IPS-18c (cell line): ENCODE results near the gene TUNAR.
A peak's percentile ranks its signal among the peaks of the same experiment; 100 is the strongest.

Experiments
- H3K4me3 ChIP-seq: 2 replicates; pipeline ENCODE4 v1.7.0; 2013; ENCODE audit warnings: low read depth, mild to moderate bottlenecking, low read length, moderate library complexity; ENCODE audit not compliant: insufficient read depth
- H3K9me3 ChIP-seq: one replicate; pipeline ENCODE4 v1.6.1; 2013; ENCODE audit warnings: mild to moderate bottlenecking, low read length, moderate library complexity; ENCODE audit not compliant: control insufficient read depth, insufficient read depth

The TUNAR gene

DNA sequence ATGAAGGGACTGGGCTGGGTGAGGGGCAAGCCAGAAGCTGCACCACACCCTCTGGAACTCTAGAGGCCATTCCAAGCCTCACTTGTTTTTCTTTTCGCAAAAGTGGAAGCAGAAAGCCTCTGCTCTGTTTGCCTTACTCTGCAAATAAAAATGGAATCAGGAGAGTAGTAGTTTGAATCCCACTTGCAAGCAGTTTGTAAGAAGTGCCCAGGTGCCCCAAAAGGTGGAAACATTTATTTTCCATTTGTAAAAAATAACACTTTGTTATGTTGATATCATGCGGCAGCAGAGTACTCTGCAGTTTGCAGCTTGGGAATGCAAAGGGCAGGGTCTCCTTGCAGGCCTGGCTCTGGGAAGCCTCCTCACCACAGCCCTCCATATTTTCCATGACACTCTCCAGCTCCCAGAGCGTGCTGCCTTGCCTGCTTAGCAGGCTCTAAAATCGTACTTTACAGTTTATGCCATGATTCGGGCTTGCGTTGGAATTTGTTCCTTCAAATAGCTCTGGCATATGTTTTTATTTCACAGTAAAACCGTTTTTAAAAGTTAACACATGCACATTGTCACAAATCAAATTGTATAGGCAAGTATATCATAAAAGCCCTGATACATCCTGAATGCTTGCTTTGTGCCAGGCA lies 20.0 kb downstream of the TUNAR start:
- H3K4me3 ChIP-seq: no peak overlapping the region

DNA sequence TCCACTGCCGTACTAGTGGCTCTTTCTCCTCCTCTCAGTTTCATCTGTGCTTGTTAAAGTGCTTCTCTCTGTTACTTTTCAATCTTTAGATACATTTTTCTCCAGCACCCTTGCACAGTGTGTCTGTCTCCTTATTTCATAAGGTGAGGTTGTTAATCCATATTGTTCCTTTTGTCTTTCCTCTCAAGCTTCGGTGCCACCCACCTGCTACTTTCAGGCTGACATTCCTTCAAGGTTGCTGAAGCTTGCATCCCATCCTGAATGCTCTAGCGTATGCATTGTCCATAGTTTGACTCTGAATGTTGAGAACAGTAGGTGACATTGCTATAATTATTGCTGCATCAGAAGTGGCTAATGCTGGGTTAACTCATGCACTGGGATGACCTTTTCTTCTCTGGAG lies 20.6 kb downstream of the TUNAR start:
- Histone ChIP-seq H3K9me3 (no peaks in the 10 kb centered on the region), H3K4me3 (0 out of 2 replicates have a peak overlapping the region, but pooled peaks have one; percentile 4)

More for the DNA sequence above, 20.0 kb downstream of the TUNAR start:
- no peaks in the 10 kb centered on the region for H3K9me3 ChIP-seq

DNA sequence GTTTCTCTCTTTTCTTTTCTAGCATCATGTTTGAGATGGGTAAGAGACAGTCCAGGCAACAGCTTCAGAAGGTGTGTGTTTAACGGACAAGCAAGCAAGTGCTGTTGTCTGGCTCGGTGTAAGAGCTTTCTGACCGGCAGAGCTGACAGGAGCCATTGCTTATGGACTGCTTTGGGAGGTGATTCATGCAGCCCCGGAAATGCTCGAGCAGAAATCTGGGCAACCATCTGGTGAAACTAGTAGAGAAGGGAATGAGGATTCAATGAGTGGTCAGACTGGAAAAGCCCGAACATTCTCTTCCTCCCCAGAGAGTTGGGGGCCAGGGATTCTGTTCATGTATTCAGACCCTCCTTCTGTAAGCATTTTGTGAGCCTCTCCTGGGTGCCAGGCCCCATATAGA lies 24.4 kb downstream of the TUNAR start:
- H3K4me3 ChIP-seq: no peak overlapping the region
- H3K9me3 ChIP-seq: peaks cover 2% of the 10 kb centered on the region

DNA sequence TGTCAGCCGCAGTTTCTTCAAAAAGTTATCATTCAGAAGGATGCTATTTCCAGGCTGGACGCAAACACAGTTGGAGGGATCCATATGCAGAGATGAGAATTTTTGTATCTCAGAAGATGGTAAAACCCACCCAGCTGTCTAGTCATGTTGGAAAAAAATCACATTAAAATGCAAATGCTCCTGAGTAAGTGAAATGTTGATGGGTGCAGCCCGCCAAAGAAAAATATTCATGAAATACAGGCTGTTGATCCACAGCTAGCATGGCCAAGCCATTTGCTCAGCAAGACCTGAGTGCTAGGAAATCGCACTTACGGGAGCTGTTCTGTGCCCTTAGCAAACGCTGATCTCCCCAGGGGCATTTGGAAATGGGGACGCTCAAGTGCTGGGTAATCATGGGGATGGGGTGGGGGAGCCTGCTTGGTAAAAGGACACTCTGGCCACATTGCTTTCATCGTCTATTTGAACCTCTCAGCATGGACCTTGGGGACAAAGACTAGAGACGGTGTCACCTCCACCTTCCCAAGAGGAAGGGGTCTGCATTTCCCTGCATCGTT lies 25.7 kb downstream of the TUNAR start:
- Histone ChIP-seq H3K4me3 (no peak overlapping the region), H3K9me3 (peaks cover 2% of the 10 kb centered on the region)

DNA sequence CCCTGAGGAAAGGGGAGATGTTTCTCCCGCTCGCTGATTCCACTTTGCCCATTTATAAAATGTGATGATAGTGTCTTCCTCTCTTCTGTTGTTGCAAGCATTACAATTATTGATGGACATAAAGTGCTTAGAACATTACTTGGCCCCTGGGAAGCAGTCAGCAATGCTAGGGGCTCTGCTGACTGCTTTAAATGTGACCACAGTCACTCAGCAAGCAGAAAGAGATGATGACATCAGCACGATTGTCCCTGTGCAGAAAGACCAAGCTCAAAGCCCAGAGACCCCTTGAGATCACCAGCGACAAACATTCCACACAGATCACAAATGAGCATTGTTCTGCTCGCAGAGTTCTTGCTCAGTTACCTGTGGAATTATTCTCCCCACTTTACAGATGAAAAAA lies 26.5 kb downstream of the TUNAR start:
- Histone ChIP-seq H3K4me3 (no peak overlapping the region), H3K9me3 (peaks cover 2% of the 10 kb centered on the region)

DNA sequence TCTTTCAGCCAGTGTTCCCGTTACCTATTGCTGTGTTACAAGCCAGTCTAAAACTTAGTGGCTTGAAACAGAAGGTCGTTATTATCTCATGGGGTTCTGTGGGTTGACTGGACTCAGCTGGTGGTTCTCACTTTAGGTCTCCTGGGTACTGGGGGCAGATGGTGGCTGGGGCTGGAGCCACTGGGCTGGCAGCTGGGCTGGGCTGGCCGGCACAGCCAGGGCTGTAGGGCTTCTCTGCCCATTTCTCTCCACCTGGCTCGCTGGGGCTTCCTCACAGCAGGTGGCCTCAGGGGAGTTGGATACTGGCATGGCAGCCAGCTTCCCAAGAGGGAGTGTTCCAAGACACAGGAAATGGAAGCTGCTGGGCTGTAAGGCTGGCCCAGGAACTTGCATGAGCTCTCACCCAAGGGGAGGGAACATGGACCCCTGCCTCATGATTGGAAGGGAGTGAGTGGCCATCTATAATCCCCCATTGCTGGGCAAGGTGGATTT lies 27.0 kb downstream of the TUNAR start:
- peaks cover 2% of the 10 kb centered on the region for H3K9me3 ChIP-seq
- H3K4me3 ChIP-seq: no peak overlapping the region

DNA sequence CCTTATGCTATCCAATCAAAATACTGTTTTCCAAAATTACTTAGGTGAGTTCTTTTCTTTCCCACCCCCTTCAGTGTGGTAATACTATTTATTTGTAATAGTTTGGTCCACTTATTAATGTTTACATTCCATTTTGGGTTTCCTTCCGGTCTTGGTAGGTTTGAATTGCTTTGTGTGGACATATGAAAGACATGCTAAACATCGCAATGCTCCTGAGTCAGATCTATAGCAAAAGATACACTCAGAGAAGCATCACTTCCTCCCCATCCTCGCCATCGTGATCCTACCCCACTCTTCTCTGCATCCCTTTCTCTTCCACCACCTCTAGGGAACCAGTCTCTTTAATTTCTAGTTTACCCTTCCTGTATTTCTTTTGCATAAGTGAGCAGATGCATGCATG lies 30.0 kb downstream of the TUNAR start:
- no peak overlapping the region for H3K4me3 ChIP-seq
- H3K9me3 ChIP-seq: peaks cover 2% of the 10 kb centered on the region

DNA sequence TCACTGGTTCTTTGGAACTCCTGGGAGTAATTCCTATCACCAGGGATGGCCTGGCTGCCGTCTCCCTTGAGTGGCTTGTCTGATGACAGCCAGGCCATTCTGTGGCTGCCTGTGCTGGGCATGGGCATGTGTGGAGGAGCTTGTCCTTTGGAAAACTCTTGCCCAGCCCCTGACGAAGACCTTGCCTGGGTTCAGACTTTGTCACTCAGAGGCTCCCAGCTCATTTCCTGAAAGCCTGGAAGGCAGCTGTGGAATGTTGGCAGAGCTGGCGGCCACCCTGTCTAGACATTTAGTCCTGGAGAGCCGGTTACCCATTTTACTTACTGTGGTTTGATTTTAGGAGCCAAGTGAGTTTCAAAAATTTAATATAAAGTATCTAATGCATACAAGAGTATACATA lies 34.0 kb downstream of the TUNAR start:
- Histone ChIP-seq H3K4me3 (no peak overlapping the region), H3K9me3 (no peaks in the 10 kb centered on the region)

DNA sequence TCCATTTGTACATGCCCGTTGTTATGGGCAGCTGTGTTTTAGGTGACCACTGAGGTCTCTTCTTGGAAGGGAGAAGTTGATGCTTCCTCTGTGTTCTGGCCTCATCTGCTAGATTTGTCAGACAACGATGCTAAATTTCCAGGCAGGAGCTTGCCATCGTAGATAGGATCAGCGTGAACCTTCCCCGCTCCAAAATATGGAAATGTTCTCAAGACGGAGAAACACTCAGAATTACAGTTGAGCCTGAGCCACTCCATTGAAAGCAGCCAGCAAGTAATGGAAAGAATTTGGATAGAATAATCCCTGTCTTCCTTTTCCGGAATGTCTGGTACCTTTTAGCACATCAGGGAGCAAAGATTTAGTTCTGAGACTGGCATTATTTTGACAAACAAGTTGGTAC lies 34.8 kb downstream of the TUNAR start:
- Histone ChIP-seq H3K9me3 (no peaks in the 10 kb centered on the region), H3K4me3 (no peak overlapping the region)

DNA sequence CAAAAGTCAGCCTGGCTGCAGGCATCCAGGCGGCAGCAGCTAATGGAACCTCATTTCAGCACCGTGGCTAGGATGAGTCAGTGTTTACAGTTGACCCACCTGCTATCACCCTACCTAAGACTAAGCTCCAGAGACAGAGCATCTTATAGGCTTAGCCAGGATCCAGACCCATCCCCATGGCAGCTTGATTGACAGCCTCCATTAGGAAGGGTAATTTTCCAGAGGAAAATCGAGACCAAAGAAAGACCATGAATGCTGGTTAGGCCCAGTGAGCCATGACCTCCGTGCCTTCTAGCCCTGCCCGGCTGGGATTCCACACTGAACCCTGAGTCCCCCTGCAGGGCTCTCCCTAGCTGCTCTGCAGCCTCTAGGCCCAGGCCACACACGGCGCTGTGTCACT lies 38.7 kb downstream of the TUNAR start:
- H3K9me3 ChIP-seq: no peaks in the 10 kb centered on the region

DNA sequence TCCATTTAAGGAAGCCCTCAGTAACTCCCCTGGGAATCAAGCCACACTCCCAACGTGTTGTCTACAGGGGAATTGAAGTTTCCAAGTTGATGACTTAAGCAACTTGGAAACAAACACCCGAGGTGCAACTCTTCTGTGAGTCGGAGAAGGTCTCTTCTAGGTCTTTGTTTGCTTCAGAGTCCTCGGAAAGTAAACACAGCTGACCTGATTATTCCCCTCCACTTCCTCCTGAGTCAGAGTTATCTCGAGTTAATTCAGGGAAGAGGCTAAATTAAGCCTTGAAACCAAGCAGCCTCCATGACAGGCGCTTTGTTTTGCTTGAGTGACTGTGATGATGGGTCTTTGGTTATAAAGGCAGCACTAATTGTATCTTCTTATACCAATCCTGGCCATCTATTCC lies 41.8 kb downstream of the TUNAR start:
- Histone ChIP-seq H3K9me3 (no peaks in the 10 kb centered on the region), H3K4me3 (no peak overlapping the region)

More for the DNA sequence above, 38.7 kb downstream of the TUNAR start:
- H3K4me3 ChIP-seq: no peak overlapping the region

DNA sequence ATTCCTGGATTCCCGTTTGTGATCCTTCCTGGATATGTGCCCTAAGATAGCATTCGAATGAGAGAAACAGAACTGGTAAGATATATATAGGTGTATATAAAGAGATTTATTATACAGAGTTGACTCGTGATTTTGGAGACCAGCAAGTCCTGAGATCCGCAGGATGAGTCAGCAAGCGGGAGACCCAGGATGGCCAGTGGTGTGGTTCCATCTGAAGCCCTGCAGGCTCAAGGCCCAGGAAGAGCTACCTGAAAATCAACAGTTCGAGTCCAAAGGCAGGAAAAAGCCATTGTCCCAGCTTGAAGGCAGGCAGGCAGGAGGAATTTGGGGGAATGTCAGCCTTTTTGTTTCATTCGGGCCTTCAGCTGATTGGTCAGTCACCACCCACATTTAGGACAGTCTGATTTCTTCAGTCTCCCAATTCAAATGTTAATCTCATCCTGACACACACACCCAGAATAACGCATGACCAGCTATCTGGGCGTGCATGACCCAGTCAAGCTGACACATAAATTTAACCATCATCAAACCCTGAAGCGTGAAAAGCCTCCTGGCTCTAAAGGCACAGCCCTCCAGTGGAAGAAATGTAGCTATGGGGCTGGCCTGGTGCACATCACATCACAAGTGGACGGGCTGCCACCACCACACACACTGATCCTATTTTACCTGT lies 44.3 kb downstream of the TUNAR start:
- no peak overlapping the region for H3K4me3 ChIP-seq
- H3K9me3 ChIP-seq: no peaks in the 10 kb centered on the region

DNA sequence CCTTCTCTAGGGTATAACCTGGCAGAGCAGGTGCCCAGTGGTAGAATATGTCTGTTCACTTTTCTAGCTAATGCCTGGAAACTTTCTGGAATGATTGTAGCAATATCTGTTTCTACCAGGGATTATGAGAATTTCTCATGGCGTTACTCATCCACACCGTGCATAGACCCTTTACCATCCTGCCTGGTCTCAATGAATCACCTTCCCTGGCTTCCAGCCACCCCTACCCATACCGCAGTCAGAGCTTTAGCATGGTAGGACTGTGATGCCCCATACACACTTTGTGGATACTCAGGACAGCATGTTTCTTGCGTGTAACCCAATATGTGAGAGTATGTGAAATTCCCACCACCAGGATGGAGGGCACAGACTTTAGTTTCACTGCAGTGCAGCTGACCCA lies 45.4 kb downstream of the TUNAR start:
- no peaks in the 10 kb centered on the region for H3K9me3 ChIP-seq
- H3K4me3 ChIP-seq: no peak overlapping the region

DNA sequence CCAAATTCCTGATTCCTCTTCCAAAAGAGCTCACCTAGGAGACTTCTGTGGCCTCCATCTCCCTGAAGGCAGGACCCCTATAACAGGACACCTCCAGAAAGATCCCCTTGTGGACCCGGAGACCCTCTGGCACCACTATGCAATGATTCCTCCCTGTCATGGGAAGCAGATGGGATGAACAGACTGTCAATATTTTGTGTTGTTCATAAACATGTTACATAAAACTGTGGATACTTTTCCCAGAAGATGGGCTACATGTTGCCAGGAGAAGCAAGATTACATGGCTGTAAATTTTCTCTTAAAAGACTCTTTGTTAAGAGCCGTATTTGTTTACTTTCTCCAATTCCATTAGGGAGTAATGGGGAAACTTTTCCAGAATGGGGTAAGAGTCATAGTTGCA lies 52.1 kb downstream of the TUNAR start:
- no peak overlapping the region; the same call in 1 of the 2 replicates for H3K4me3 ChIP-seq
- no peaks in the 10 kb centered on the region for H3K9me3 ChIP-seq

DNA sequence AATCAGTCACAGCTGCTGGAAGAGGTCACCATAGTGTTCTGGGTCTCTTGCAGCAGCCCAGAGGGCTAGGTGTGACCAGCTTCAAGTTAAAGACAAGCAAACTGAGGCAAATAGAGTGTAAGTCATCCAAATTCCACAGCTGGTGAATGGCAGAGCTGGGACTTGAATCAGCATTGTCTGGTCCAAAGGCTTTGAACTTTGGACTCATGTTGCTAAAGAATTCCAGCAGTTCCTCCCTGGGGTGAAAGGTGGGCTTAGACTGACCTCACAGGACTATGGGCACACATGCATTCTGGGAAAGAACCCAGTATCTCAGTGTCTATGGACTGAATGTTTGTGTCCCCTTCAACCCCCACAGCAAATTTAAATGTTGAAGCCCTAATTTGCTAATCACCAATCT lies 54.8 kb downstream of the TUNAR start:
- H3K9me3 ChIP-seq: no peaks in the 10 kb centered on the region

DNA sequence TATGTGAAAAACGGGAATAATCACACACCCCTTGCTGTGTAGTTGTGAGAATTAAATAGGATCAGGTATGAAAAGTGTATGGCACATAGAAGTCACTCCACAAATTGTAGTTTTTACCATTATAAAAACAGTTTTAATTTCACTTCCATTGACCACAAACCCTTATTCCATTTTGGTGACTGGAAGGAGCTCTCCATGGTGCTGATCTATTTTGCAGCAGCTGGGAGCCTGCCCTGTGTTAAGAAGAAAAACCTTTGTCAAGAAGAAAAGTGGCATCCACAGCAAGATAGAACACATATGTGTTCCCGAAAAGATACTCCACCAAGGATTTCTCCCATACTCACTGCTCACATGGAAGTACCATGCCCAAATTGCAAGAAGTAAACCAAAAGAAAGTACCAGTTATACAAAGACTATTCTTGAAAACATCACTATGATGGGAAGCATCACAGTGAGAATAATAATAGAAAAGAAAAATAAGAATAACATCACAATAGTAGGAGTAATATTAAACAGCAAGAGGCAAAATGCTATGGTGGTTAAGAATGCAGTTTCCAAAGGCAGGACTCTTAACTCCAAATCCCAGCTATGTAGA lies 58.7 kb downstream of the TUNAR start:
- H3K9me3 ChIP-seq: no peaks in the 10 kb centered on the region
- no peak overlapping the region for H3K4me3 ChIP-seq

More for the DNA sequence above, 54.8 kb downstream of the TUNAR start:
- H3K4me3 ChIP-seq: no peak overlapping the region

DNA sequence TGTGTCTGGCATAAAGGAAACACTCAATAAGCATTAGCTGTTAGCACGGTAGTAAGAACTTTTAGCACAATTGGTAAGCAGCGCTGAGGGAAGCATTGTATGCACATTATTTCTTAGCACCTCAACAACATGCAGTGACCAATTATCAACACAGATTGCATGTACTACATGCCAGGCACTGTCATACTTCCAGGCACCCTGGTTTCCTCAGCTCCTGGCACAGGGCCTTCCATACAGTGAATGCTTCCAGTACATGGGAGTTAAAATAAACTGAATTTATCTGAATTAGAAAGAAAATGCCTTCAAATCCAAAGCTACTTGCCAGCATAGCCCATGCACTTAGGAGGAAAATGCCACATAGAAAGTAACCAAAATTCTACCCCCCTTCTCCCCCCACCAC lies 59.4 kb downstream of the TUNAR start:
- H3K4me3 ChIP-seq: no peak overlapping the region
- no peaks in the 10 kb centered on the region for H3K9me3 ChIP-seq

DNA sequence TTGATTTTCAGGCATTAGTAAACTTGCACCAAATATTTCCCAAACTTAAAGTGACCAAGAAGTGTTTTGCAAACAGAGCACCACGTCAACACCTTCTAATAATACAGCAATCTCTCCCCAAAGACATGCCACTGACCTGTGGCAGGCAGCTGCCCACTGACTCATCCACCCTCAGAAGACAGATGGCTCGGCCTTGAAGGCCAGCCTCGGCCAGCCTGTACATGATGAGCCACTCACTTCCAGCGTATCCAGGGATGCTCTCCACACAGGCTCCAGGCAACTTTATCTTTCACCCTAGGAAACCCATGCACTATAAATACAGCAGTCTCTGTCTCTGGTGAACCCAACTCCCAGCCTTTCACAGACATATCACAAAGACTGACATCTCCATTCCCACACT lies 62.7 kb downstream of the TUNAR start:
- Histone ChIP-seq H3K4me3 (no peak overlapping the region), H3K9me3 (peaks cover 7% of the 10 kb centered on the region)
